Body of pancreas (tissue), 4 donors: ENCODE results near the gene AGK. TPM values are rescaled to one million over a fixed set of nuclear protein-coding genes. Genes with fewer than 3 reads are reported as not detected.

Experiments used
- ATAC-seq: fragments of 150-250 bp; one replicate; pipeline ENCODE4 v1.9.1; 2016
- DNase-seq, 4 donors: peaks; one replicate each; pipeline ENCODE4 v3.0.0-alpha.2; 2019
- H3K27ac ChIP-seq, 4 donors: fragments of 200-600 bp; sonication (generic); 1 replicate in 3 of 4; 2 replicates in 1 of 4; pipeline versions ENCODE4 v1.5.1 to v1.6.1; 2016 to 2019; ENCODE audit warnings: mild to moderate bottlenecking in 1 of 4, mixed read lengths in 1 of 4, moderate library complexity in 1 of 4
- H3K27me3 ChIP-seq, 2 donors: fragments of 200-600 bp; sonication (generic); one replicate each; pipeline ENCODE4 v1.6.0; 2016; ENCODE audit warnings: mild to moderate bottlenecking in 1 of 2
- H3K36me3 ChIP-seq, 2 donors: fragments of 200-600 bp; sonication (generic); replicated peaks in 1 of 2; 2 replicates each; pipeline ENCODE4 v1.5.1; 2016; ENCODE audit warnings: low read depth in 2 of 2; ENCODE audit not compliant: insufficient read depth in 1 of 2
- H3K4me1 ChIP-seq: fragments of 200-600 bp; sonication (generic); one replicate; pipeline ENCODE4 v1.6.0; 2016
- H3K4me3 ChIP-seq, 2 donors: fragments of 200-600 bp; sonication (generic); 1 replicate in 1 of 2; 2 replicates in 1 of 2; pipeline ENCODE4 v1.5.1; 2016 to 2019
- H3K9me3 ChIP-seq, 3 donors: fragments of 200-600 bp; sonication (generic); 1 replicate in 2 of 3; 2 replicates in 1 of 3; pipeline ENCODE4 v1.5.1; 2016
- POLR2A ChIP-seq, 3 donors: fragments of 450-650 bp; IDR thresholded peaks; one replicate each; pipeline ENCODE4 v1.6.1; 2016; ENCODE audit warnings: antibody characterized with exemption in 3 of 3, mild to moderate bottlenecking in 2 of 3
- WGBS, 2 donors: methylation state at CpG; one replicate each; pipeline ENCODE4 v1.1.5; 2017; 5-methylcytosine and 5-hydroxymethylcytosine counted together
- intact Hi-C: fragments of 100-400 bp; cut with DNase I; formaldehyde crosslinking; loops from one replicate; pipeline ENCODE4 v1.15.1; 2023
- total RNA-seq, 2 donors: library from RNA; depleted of rRNA; stranded (reverse); fragments of >200 nt; gene quantifications; one replicate each; pipeline ENCODE4 v1.1.0, GENCODE V29; 2016
- TF ChIP-seq, protein P1 (sequence below), 7 experiments: fragments of 450-650 bp in 4 of 7; fragments of 200-600 bp in 3 of 7; sonication (generic) in 3 of 7; IDR thresholded peaks; one replicate each; pipeline ENCODE4 v1.5.1; 2016 to 2019; ENCODE audit warnings: antibody characterized with exemption in 7 of 7

Gene AGK
- total RNA-seq, 2 donors from 2014 or later, result 12.7 to 30.7 TPM

DNA sequence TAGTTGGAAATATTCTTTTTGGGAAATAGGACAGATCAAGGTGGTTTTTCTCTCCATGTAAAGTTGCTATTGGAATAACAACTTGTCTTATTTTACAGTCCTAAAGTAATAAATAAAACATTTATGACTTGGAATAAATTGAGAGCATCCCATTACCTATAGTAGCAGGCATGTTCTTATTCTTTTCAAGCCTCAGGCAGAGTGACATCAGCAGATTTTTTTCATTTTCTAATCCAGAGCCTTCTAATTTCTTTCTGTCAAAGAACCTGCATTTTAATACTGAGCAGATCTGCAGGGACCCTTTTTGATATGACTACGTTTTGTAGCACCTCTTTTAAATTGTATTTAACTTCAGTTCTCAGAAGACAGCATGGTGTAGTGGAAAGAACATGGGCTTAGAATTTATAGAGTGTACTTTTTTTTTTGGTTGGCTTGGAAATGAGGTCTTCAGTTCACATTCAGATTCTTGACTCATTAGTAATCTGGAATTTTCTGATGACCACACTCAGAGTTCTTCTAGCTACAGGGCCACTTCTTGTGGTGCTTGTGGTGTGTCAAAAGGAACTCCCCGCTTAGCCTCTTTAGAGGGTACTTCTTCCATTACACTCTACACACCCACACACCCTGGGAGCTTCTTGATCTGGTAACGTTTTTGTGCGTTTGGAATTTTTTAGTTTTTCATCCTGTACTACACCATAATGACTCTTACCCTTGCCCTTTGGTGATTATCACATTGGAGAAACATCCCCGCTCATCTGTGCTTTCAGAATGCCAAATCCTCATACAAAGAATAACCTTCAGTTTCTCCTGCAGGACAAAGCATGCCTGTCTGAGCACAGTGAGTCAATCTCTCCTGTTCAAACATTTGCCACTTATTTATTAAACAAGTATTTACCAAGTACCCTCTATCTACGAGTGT is 34.6 kb downstream of the AGK start:
- ATAC-seq (no peak), DNase-seq (no peak)
- Histone ChIP-seq H3K4me3 (no peak overlapping the region), H3K27ac (no peak overlapping the region), H3K9me3 (no peaks in the 10 kb centered on the region), H3K27me3 (no peaks in the 10 kb centered on the region), H3K4me1 (no peaks in the 10 kb centered on the region), H3K36me3 (no peaks in the 10 kb centered on the region)
- 72 to 74% methylated on average over 6 of the region's 6 CpGs for WGBS, 2 donors
- intact Hi-C loops, result no loop called here
- TF ChIP-seq POLR2A (IDR thresholded peaks at IDR 0.05), result no peak
- TF ChIP-seq, protein P1, sequence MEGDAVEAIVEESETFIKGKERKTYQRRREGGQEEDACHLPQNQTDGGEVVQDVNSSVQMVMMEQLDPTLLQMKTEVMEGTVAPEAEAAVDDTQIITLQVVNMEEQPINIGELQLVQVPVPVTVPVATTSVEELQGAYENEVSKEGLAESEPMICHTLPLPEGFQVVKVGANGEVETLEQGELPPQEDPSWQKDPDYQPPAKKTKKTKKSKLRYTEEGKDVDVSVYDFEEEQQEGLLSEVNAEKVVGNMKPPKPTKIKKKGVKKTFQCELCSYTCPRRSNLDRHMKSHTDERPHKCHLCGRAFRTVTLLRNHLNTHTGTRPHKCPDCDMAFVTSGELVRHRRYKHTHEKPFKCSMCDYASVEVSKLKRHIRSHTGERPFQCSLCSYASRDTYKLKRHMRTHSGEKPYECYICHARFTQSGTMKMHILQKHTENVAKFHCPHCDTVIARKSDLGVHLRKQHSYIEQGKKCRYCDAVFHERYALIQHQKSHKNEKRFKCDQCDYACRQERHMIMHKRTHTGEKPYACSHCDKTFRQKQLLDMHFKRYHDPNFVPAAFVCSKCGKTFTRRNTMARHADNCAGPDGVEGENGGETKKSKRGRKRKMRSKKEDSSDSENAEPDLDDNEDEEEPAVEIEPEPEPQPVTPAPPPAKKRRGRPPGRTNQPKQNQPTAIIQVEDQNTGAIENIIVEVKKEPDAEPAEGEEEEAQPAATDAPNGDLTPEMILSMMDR (IDR thresholded peaks at IDR 0.05), result no peak

DNA sequence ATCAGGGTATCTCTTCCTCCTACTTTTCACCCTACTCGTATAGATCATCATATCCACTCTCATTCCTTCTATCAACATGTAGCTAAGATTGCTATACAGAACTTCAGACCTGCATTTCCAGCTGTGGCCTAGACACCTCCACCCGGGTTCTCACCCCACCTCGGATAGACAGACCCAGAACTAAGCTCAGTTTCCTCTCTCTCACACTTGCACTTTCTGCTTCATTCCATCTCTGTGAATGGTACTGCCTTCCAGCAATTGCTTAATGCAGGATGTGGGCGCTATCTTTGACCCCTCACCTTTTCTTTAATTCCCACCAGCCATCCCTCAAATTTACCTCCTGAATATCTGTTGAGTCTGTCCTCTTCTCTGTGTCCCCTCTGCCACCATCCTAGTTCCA is 35.7 kb downstream of the AGK start:
- ATAC-seq (no peak), DNase-seq (no peak)
- TF ChIP-seq, protein P1 (IDR thresholded peaks at IDR 0.05), result no peak
- no peak for TF ChIP-seq POLR2A (IDR thresholded peaks at IDR 0.05)
- 81 to 92% methylated on average over 4 of the region's 4 CpGs for WGBS, 2 donors
- intact Hi-C loops, result no loop called here
- no peaks in the 10 kb centered on the region for H3K27me3 ChIP-seq
- no peak overlapping the region for H3K4me3 ChIP-seq
- no peak overlapping the region for H3K27ac ChIP-seq
- H3K4me1 ChIP-seq, result no peaks in the 10 kb centered on the region
- H3K9me3 ChIP-seq, result no peaks in the 10 kb centered on the region
- H3K36me3 ChIP-seq, result no peaks in the 10 kb centered on the region

DNA sequence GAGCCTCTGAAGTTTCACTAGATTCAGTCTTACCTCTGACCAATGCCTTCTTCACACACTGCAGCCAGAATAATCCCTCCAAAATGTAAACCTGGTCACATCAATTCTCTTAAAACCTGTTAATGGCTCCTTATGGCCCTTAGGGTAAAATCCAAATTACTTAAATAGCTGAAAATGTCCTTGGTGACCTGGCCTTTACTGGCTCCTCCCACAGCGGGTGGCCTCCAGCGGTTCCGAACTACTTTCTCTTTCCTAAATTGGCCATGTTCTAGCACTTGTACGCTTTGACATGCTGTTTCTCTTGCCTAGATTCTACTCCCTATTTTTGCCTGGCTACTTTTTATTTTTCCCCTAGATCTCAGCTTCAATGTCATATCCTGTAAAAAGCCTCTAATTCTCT is 36.1 kb downstream of the AGK start:
- no peak for ATAC-seq
- no peak overlapping the region for H3K27ac ChIP-seq
- WGBS, 2 donors, result 97% methylated on average over 4 of the region's 4 CpGs

DNA sequence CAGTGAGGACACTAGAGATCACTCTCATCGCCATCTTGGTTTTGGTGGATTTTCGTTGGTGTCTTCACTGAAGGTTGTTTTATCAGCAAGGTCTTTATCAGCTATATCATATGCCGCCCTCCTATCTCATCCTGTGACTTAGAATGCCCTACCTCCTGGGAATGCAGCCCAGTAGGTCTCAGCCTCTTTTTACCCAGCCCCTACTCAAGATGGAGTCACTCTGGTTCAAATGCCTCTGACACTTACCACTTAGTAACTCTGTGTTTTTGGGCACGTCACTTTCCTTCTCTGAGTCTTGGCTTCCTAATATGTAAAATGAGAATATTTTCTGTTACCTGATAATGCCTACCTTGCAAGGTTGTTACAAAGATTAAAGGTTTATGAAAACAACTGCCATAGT is 37.7 kb downstream of the AGK start:
- H3K27ac ChIP-seq, result no peak overlapping the region
- TF ChIP-seq POLR2A (IDR thresholded peaks at IDR 0.05), result no peak
- TF ChIP-seq, protein P1 (IDR thresholded peaks at IDR 0.05), result no peak
- H3K4me1 ChIP-seq, result no peaks in the 10 kb centered on the region

More for the DNA sequence above, 36.1 kb downstream of the AGK start:
- no peaks in the 10 kb centered on the region for H3K36me3 ChIP-seq
- no peak for DNase-seq
- no peak overlapping the region for H3K4me3 ChIP-seq
- H3K27me3 ChIP-seq, result no peaks in the 10 kb centered on the region
- H3K4me1 ChIP-seq, result no peaks in the 10 kb centered on the region
- intact Hi-C loops, result no loop called here
- TF ChIP-seq, protein P1 (IDR thresholded peaks at IDR 0.05), result no peak
- no peak for TF ChIP-seq POLR2A (IDR thresholded peaks at IDR 0.05)
- H3K9me3 ChIP-seq, result no peaks in the 10 kb centered on the region

DNA sequence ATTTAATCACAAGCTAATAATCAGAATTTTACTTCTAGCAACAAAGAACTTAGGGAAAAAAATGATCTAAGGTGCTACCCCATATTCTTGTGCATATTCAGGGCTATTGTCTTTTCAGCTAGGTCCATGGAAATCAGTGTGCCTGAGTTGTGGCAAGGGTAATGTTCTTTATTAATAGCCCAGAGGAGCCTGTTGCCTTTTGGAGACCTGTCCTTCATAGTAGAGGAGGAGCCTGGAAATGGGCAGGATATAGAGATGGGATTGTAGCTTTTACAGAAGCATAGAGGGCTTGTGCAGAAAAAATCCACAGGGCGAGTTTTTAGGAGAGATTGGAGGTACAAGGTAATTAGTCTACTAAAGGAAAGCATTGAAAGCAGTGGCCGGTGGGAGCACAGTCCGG is 38.9 kb downstream of the AGK start:
- ATAC-seq (no peak), DNase-seq (no peak)
- no peak overlapping the region for H3K27ac ChIP-seq
- H3K27me3 ChIP-seq, result no peaks in the 10 kb centered on the region
- H3K36me3 ChIP-seq, result no peaks in the 10 kb centered on the region
- H3K4me1 ChIP-seq, result no peaks in the 10 kb centered on the region
- no peak overlapping the region for H3K4me3 ChIP-seq
- intact Hi-C loops, result no loop called here
- H3K9me3 ChIP-seq, result no peaks in the 10 kb centered on the region
- TF ChIP-seq, protein P1 (IDR thresholded peaks at IDR 0.05), result no peak
- no peak for TF ChIP-seq POLR2A (IDR thresholded peaks at IDR 0.05)
- 92 to 96% methylated on average over 3 of the region's 3 CpGs for WGBS, 2 donors

More for the DNA sequence above, 37.7 kb downstream of the AGK start:
- Histone ChIP-seq H3K9me3 (no peaks in the 10 kb centered on the region), H3K36me3 (no peaks in the 10 kb centered on the region), H3K4me3 (no peak overlapping the region), H3K27me3 (no peaks in the 10 kb centered on the region)
- ATAC-seq (no peak), DNase-seq (no peak)
- 94 to 95% methylated on average over 4 of the region's 4 CpGs for WGBS, 2 donors
- intact Hi-C loops, result no loop called here
